DLD1 (cell line): ENCODE results near the gene SLC30A1.
"Not testable (repeated sequence)": the region's sequence is repeated elsewhere in the genome, so short reads cannot be mapped to it uniquely, and the experiment has no call there.

Experiments used
- in situ Hi-C: cut with HindIII; loops from 2 replicates; pipeline ENCODE4 v1.10.0; 2017; ENCODE audit warnings: low sequenced_read_pairs

The SLC30A1 gene

GRCh38 chr1:211549092-211549711, 29.8 kb downstream of the SLC30A1 start:
- in situ Hi-C loops: no loop called here

GRCh38 chr1:211548321-211549091, 30.5 kb downstream of the SLC30A1 start:
- in situ Hi-C loops: no loop called here

- in situ Hi-C loops: no loop called here
Measured at GRCh38 chr1:211547710-211548109, 31.3 kb downstream of the SLC30A1 start.

- in situ Hi-C loops: no loop called here
Measured at GRCh38 chr1:211546543-211546942, 32.4 kb downstream of the SLC30A1 start.

- in situ Hi-C loops: no loop called here
Measured at GRCh38 chr1:211543025-211543424, 35.9 kb downstream of the SLC30A1 start.

GRCh38 chr1:211541720-211542477, 37.1 kb downstream of the SLC30A1 start:
- in situ Hi-C loops: no loop called here

GRCh38 chr1:211541278-211541677, 37.7 kb downstream of the SLC30A1 start:
- in situ Hi-C loops: no loop called here

- in situ Hi-C loops: not testable (repeated sequence)
Measured at GRCh38 chr1:211540824-211541223, 38.1 kb downstream of the SLC30A1 start.

- in situ Hi-C loops: no loop called here
Measured at GRCh38 chr1:211538287-211538686, 40.7 kb downstream of the SLC30A1 start.

- in situ Hi-C loops: no loop called here
Measured at GRCh38 chr1:211537253-211537652, 41.7 kb downstream of the SLC30A1 start.

GRCh38 chr1:211536606-211537005, 42.4 kb downstream of the SLC30A1 start:
- in situ Hi-C loops: no loop called here

GRCh38 chr1:211535346-211535745, 43.6 kb downstream of the SLC30A1 start:
- in situ Hi-C loops: no loop called here

GRCh38 chr1:211534545-211535291, 44.2 kb downstream of the SLC30A1 start:
- in situ Hi-C loops: no loop called here

GRCh38 chr1:211532088-211532444, 46.9 kb downstream of the SLC30A1 start:
- in situ Hi-C loops: no loop called here

GRCh38 chr1:211531194-211532087, 47.5 kb downstream of the SLC30A1 start:
- in situ Hi-C loops: no loop called here

GRCh38 chr1:211530102-211530501, 48.9 kb downstream of the SLC30A1 start:
- in situ Hi-C loops: no loop called here

- in situ Hi-C loops: no loop called here
Measured at GRCh38 chr1:211529453-211529852, 49.5 kb downstream of the SLC30A1 start.

- in situ Hi-C loops: no loop called here
Measured at GRCh38 chr1:211529011-211529410, 50.0 kb downstream of the SLC30A1 start.

GRCh38 chr1:211527888-211528287, 51.1 kb downstream of the SLC30A1 start:
- in situ Hi-C loops: no loop called here

- in situ Hi-C loops: no loop called here
Measured at GRCh38 chr1:211527006-211527405, 52.0 kb downstream of the SLC30A1 start.
